RWPE2 (cell line): ENCODE data around the gene RNF227.

Experiments
- ATAC-seq: fragments of 200-7000 bp; cut with Tn5 transposase; 3 replicates; pipeline ENCODE4 v1.9.1; 2021; ENCODE audit warnings: low read depth
- DNase-seq: peaks from one replicate; pipeline ENCODE4 v3.0.0-alpha.2; 2020; ENCODE audit warnings: low spot score
- H3K27ac ChIP-seq: fragments of 450-650 bp; 2 replicates; pipeline ENCODE4 v1.5.1; 2017; ENCODE audit warnings: mild to moderate bottlenecking; ENCODE audit not compliant: poor library complexity, severe bottlenecking
- H3K27me3 ChIP-seq: fragments of 250-450 bp; sonication (Bioruptor Pico); 2 replicates; pipeline ENCODE4 v1.5.1; 2021; ENCODE audit warnings: mild to moderate bottlenecking, moderate library complexity; ENCODE audit not compliant: insufficient read depth, poor library complexity, severe bottlenecking
- H3K36me3 ChIP-seq: fragments of 250-450 bp; sonication (Bioruptor Pico); 2 replicates; pipeline ENCODE4 v1.5.1; 2020; ENCODE audit warnings: low read depth, mild to moderate bottlenecking, moderate library complexity
- H3K4me1 ChIP-seq: fragments of 250-450 bp; sonication (Bioruptor Pico); 2 replicates; pipeline ENCODE4 v1.5.1; 2021; ENCODE audit warnings: mild to moderate bottlenecking, moderate library complexity; ENCODE audit not compliant: insufficient read depth, poor library complexity, severe bottlenecking
- H3K4me3 ChIP-seq: fragments of 250-450 bp; sonication (Bioruptor Pico); 2 replicates; pipeline ENCODE4 v1.5.1; 2021; ENCODE audit warnings: mild to moderate bottlenecking, moderate library complexity; ENCODE audit not compliant: severe bottlenecking
- H3K9me3 ChIP-seq: fragments of 250-450 bp; sonication (Bioruptor Pico); 2 replicates; pipeline ENCODE4 v1.5.1; 2021; ENCODE audit warnings: mild to moderate bottlenecking, moderate library complexity; ENCODE audit not compliant: severe bottlenecking
- TF ChIP-seq, protein P1 (sequence below): fragments of 450-650 bp; IDR thresholded peaks from one replicate; pipeline ENCODE4 v1.5.1; 2017; ENCODE audit warnings: mild to moderate bottlenecking, moderate library complexity; ENCODE audit not compliant: poor library complexity, severe bottlenecking

Gene RNF227

DNA sequence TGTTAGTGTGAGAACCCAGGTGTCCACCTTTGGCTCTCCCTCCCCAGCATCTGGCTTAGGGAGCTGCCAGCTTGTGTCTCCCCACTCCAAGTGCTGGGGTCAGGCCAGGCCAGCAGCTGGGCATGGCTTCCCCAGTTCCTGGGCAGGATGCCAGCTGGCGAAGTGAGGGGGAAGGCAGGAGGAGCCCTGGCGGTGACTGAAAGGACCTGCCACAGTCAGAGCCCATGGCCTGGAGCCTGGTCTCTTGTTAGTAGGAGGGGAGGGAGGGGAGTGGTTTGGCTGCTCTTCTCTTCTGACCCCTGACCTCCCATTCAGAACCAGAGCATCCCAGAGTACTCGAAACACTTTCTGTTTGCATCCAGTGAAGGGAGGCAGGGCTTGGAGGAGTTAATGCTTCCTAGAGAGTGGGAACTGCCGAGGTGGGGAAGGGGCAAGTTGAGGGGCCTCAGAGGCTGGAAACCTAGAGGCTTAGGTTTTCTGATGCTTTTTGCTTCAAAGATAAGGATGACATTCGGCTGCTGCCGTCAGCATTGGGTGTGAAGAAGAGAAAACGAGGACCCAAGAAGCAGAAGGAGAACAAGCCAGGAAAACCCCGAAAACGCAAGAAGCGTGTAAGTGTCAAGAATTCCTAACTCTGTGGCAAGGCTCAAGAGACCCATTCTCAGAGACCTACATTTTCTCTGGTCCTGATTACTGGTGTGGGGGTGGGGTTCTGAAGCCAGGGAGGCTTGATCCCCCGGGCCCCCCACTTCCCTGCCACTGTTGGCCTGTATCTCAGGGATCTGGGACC is 26.7 kb downstream of the RNF227 start:
- ATAC-seq (peak; percentile 56), DNase-seq (peak; percentile 94)
- no peaks in the 10 kb centered on the region for H3K9me3 ChIP-seq
- H3K27ac ChIP-seq, result peak overlapping the region; percentile 94
- TF ChIP-seq, protein P1, sequence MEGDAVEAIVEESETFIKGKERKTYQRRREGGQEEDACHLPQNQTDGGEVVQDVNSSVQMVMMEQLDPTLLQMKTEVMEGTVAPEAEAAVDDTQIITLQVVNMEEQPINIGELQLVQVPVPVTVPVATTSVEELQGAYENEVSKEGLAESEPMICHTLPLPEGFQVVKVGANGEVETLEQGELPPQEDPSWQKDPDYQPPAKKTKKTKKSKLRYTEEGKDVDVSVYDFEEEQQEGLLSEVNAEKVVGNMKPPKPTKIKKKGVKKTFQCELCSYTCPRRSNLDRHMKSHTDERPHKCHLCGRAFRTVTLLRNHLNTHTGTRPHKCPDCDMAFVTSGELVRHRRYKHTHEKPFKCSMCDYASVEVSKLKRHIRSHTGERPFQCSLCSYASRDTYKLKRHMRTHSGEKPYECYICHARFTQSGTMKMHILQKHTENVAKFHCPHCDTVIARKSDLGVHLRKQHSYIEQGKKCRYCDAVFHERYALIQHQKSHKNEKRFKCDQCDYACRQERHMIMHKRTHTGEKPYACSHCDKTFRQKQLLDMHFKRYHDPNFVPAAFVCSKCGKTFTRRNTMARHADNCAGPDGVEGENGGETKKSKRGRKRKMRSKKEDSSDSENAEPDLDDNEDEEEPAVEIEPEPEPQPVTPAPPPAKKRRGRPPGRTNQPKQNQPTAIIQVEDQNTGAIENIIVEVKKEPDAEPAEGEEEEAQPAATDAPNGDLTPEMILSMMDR, result peak; percentile 17
- peaks cover 19% of the 10 kb centered on the region for H3K4me1 ChIP-seq
- H3K27me3 ChIP-seq, result no peaks in the 10 kb centered on the region
- H3K4me3 ChIP-seq, result no peak overlapping the region
- H3K36me3 ChIP-seq, result peaks cover 31% of the 10 kb centered on the region

GRCh38 chr17:7888184-7888920 is 27.7 kb downstream of the RNF227 start, which contains the start of gene CHD3:
TSS of gene CHD3 (plus strand) at chr17:7888789. CDS start at chr17:7889001, 212 bp downstream.
- Histone ChIP-seq H3K4me3 (peak within 1 kb of the TSS; percentile 31), H3K36me3 (peaks cover 22% of the 10 kb centered on the region), H3K27me3 (no peaks in the 10 kb centered on the region), H3K9me3 (no peaks in the 10 kb centered on the region), H3K27ac (peak within 1 kb of the TSS; percentile 94), H3K4me1 (peaks cover 27% of the 10 kb centered on the region)
- ATAC-seq, result peak; percentile 54
- TF ChIP-seq, protein P1, result no peak
- DNase-seq, result no peak

- TF ChIP-seq, protein P1, result no peak
- Histone ChIP-seq H3K9me3 (no peaks in the 10 kb centered on the region), H3K27ac (peak overlapping the region; percentile 94), H3K27me3 (no peaks in the 10 kb centered on the region), H3K4me3 (peak overlapping the region; percentile 47), H3K36me3 (peaks cover 22% of the 10 kb centered on the region), H3K4me1 (peaks cover 27% of the 10 kb centered on the region)
- ATAC-seq, result peak; percentile 78
- DNase-seq, result peak; percentile 89
These were observed 28.5 kb downstream of the RNF227 start for GRCh38 chr17:7887482-7888183.

- ATAC-seq (peak; percentile 6; the same call in 2 of the 3 replicates), DNase-seq (no peak)
These were observed 29.0 kb downstream of the RNF227 start for GRCh38 chr17:7887038-7887481.

More at GRCh38 chr17:7887038-7887481, 29.0 kb downstream of the RNF227 start:
- H3K36me3 ChIP-seq, result peaks cover 23% of the 10 kb centered on the region
- no peaks in the 10 kb centered on the region for H3K27me3 ChIP-seq
- peaks cover 27% of the 10 kb centered on the region for H3K4me1 ChIP-seq
- H3K4me3 ChIP-seq, result peak overlapping the region; percentile 47
- peak overlapping the region; percentile 94 for H3K27ac ChIP-seq
- TF ChIP-seq, protein P1, result no peak
- no peaks in the 10 kb centered on the region for H3K9me3 ChIP-seq
